NCI-H2081 (cell line): Measurements from ENCODE around the gene DIDO1.

Experiments used
- DNase-seq, 2 experiments: peaks; one replicate each; lab custom pipeline; 2025; lab: John Stamatoyannopoulos, UW

Gene DIDO1

DNA sequence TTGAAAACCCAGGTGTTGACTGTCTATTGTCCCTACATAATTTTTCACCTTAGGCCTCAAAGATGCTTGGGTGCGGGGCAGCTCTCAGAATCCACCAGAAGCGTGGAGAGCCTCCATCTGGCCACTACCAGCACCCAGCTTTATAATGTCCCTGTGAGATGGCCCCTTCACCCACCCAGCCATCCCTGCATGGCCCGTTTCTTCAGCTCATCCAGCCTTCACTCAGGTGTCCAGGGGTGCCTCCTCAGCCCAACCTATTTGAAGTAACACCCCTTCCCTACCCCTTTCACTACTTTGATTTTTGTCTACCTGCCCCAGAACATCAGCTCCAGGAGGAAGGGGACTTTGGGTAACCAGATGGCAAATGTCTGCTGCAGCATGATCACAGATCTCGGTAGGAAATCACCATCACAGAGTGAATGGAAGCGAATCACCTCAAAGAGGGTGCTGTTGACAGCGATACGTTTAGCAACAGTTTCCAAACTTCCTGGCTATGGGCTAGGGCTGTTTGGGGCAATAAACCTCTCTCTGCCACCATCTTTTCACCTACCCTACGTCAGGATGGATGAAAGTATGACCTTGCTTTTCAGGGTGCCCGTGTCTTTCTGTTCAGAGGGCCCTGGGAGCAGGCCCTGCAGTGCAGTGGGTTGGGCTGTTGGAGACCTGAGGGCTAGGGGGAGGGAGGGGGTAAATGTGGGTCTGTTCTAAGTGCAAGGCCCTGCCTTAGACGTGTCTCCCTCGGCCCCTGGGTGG is 25.0 kb upstream of the DIDO1 start:
- DNase-seq, result no peak

DNA sequence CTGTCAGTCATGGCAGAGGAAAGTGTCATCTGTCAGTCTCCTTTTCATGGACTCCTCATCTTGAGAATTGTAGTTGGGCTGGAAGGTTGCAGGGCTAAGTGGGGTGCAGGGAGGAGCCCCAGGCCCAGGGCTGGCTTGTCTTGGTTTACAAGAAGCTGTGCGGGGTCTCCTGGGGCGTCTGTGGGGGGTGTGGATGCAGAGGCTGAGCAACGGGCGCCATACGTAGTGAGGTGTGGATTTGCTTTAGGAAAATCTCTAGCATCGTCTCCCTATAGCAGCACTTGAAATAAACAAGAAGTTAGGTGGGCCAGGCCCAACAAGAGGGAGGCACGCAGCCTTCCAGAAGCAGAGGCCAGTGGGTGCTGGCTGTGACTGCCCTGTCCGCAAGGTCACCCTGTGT is 24.4 kb upstream of the DIDO1 start:
- no peak for DNase-seq

DNA sequence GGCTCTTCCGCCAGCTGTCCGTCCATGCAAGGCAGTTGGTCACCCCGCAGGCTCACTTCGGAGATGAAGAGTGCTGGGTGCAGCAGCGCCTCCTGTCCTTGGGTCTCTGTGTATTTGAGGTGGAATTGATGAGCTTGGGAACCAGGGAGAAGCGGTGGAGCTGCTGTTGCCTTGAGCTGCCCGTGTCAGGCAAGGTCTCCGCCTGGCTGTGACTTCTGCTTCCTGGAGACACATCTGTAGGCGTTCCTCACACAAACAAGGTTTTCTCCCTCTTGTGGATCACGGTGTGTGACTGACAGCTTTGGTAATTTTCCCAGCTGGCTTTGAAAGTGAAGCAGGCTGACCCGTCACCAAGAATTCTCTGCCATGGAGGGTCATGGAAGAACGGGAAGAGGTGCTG is 23.7 kb upstream of the DIDO1 start:
- no peak for DNase-seq

DNA sequence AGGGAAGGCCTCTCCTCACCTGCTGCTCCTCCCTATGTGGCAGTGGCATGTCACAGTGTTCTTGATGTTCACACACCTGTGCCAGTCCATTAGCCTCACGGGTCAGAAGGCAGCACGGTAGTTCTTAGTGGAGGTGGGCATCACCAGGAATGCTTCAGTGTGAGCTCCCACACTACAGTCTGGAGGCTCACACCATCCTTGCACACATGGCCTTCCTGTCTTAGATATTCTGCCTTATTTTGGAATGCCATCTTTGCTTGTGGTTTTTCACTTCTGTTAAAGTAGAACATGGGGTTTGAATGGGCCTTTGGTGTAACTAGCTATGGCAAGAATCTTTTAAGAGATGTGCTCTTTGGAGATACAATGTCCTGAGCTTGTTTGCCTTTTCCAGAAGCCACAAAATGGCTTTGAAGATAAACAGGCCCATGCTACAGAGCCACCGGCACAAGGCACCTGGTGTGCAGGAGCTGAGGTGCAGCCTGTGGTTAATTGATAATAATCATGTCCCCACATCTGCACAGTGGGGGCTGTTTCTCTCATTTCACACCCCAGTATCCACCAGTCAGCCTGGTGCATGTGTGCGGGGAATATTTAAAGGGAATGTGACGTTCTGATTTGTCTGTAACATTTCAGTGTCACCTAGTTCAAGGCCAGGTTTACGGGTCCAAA is 23.0 kb upstream of the DIDO1 start:
- DNase-seq, result no peak

DNA sequence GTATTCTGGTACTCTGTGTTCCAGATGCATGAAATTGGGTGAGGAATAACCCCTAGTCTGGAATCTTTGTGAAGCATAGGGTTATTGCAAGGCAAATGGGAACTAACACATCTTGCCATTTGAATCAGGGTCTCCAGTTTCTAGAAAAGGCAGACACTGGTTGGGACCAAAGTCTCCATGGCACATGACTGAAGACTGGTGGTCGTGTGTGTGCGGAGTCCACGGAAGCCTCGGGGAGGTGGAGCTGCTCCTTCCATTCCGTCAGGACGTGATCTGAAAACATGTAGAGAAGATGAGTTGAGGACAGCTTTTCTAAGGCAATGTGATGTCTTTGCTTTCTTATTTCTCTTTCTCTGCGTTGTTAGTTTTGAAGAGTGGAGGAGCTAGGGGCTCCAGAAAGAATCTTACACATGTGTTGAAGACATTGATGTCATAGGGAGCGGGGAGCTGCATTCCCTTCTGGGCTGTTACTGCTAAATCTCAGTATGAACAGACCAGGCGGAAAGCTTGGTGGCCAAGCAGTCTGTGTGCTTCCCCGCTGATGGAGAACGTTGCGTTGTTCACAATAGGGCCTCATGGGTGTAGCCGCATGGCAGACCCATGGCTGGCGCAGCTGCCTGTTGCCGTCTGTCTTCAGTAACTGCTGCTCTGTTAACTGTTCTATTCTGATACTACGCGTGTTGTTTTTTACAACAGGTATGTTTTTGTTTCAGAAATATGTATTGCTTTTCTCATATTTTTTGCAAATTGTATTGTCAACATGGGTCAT is 21.4 kb upstream of the DIDO1 start:
- no peak for DNase-seq

DNA sequence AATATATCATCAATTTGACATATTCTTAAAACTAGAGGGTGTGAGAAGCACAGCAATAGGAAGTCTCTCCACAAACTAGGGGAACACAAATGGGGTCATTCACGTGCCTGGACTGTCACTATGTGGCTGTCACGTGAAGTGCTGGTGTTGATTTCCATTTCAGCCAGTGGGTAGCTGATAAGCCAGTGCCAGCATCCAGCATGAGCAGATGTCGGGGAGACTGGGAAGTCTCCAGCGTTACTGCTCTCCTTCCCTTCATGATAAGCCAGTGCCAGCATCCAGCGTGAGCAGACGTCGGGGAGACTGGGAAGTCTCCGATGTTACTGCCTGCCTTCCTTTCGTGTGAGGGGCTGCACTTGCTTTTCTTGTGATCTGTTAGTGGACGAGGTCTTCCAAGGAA is 20.6 kb upstream of the DIDO1 start:
- DNase-seq, result no peak

DNA sequence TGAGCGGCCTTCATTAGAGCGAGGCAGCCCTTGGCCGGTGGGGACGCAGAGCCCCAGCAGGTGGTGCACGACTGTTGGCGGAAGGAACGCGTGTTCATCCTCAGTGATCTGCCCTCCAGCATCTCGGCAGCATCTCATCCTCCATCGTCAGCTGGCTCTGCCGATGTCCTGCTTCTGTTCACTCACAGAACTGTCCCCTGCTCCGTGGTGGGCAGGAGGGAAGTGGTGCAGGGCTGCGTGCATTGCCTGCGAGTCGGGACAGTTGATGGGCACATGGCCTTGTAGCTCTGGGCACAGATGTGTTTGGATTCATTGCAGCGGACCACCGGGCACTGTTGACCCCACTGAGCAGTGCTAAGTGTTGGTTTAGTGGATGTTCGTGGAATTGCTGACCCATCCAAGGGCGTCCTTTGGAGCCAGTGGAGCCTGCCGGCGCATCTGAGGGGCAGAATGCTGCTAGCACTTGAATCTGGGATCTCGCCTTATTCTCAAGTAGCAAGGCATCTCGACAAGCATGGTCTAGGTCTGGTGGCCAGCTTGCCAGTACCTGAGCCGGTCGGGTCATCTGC is 19.6 kb upstream of the DIDO1 start:
- no peak for DNase-seq

DNA sequence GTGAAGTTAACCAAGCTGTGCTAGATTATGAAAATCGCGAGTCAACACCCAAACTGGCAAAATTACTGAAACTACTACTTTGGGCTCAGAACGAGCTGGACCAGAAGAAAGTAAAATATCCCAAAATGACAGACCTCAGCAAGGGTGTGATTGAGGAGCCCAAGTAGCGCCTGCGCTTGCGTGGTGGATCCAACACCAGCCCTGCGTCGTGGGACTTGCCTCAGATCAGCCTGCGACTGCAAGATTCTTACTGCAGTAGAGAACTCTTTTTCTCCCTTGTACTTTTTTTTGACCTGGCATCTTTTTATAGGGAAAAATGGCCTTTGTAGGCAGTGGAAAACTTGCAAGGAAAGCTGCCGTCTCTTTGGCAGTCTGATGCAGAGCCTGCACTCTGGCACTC is 18.4 kb upstream of the DIDO1 start:
- no peak for DNase-seq

DNA sequence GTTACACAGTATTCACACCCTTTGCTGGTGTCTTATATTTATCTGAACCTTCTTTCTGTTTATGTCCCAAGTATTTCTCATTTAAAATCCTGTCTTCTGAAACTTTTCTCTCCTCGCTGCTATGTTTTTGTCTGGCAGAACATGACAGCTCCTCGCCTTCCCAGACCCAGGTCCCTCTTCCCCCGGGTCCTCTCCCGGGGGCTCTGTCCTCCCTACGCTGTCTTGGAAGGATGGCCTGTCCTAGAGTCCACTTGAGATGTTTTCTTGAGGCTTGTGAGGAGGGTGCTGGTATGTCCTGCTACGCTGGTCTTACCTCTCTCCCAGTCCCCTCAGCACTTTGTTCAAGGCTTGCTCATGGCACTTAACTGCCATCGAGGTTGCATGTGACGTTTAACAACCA is 17.9 kb upstream of the DIDO1 start:
- no peak for DNase-seq

DNA sequence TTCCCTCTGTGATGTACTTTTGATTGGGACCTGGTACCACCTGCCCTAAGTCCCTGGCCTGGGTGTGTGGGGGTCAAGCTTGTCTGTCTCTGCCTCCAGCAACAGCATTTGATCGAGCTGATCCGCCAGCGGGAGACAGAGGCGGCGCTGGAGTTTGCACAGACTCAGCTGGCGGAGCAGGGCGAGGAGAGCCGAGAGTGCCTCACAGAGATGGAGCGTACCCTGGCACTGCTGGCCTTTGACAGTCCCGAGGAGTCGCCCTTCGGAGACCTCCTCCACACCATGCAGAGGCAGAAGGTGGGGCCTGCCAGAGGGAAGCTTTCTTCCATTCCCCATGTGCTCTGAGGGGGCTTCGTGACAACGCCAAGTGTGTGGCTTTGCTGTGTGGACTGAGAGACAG is 17.1 kb upstream of the DIDO1 start:
- no peak for DNase-seq

DNA sequence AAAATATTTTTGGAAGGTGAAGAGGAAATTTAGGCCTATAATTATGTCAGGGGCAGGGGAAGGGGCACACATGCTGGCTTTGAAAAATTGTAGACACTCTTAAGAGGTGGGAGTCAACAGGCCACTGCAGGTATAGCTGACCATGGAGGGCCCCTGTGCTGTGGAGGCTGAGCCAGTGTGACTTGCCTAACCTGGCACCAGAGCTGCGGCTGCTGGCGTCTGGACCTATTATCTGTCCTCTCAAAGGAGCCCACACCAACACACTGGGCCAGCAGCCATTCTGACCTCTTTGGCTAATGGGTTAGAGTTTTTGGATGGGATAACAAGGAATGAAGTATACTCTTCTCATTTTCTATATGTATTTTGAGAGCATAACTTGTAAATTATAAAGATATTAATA is 16.2 kb upstream of the DIDO1 start:
- no peak for DNase-seq

DNA sequence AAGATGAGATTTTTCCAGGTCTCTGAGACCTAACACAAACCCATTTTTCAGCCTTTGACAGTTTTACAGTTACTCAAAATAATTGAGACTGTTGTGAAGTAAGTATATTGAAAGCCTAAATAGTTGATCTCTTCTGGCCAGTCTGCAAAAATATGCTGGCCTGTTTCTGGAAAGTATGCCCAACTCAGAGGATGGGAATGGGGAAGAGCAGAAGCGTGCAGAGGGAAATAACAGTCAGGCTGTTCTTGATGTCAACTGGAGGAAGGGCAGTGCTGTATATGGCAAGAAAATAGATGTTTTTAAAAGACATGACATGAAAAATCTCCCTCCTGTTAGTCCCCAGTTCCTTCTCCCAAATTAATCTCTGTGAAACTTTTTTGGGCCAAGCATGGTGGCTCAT is 15.5 kb upstream of the DIDO1 start:
- no peak for DNase-seq

DNA sequence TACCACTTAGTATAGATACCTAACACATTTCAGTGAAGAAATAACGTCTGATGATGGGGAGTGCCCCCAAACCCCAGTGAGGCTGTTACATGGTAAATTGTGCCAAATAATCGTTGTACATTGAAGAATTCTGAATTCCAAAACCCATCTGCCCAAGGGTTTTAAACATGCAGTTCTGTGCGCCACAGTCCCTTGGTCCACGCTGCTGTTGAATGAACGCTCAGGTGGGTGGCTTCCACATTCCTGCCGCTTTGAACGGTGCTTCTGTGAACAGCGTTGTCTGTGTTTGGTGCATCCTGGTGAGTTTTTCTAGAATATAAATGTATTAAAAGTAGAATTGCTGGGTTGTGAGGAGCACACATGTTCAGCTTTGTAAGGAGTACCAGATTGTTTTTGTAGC is 14.6 kb upstream of the DIDO1 start:
- DNase-seq, result no peak

DNA sequence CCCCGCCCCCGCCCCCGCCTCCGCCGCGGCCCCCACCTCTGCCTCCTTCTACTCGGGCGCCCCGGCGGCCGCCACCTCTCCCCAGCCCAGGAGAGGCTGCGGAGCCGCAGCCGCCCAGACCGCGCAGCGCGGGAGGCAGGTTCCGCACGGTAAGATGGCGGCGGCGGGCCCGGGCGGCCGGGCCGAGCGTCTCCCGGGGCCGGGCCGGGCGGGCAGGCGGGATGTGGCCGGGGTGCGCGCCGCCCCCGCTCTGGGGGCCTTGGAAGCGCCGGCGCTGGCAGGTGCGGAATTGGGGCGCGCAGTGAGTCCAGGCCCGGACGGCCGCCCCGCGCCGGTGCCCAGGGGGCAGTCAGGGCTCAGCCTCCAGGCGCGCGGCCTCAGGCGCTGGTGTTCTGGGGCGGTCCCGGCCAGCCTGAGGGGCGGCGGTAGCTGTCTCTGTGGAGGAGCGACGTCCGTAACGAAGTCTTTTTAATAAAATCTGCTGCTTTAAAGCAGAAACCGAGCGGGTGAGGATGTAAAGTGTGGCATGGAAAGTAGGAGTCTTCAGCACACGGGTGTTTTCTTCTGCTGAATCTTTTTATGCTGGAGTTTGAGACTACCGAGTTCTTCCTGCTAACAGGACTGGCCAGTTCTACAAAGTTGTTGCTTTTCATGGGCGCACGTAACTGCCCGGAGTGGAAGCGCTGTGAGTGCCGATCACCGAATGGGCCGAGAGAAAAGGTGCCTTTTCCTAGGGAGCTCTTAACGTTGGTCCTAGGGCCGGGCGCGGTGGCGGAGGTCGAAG is 12.0 kb upstream of the DIDO1 start, which contains the start of gene GID8:
TSS of gene GID8 (plus strand) at position 43 of the 784 bp plus-strand sequence. CDS start 3,356 bp downstream, outside the sequence.
- DNase-seq, result no peak

DNA sequence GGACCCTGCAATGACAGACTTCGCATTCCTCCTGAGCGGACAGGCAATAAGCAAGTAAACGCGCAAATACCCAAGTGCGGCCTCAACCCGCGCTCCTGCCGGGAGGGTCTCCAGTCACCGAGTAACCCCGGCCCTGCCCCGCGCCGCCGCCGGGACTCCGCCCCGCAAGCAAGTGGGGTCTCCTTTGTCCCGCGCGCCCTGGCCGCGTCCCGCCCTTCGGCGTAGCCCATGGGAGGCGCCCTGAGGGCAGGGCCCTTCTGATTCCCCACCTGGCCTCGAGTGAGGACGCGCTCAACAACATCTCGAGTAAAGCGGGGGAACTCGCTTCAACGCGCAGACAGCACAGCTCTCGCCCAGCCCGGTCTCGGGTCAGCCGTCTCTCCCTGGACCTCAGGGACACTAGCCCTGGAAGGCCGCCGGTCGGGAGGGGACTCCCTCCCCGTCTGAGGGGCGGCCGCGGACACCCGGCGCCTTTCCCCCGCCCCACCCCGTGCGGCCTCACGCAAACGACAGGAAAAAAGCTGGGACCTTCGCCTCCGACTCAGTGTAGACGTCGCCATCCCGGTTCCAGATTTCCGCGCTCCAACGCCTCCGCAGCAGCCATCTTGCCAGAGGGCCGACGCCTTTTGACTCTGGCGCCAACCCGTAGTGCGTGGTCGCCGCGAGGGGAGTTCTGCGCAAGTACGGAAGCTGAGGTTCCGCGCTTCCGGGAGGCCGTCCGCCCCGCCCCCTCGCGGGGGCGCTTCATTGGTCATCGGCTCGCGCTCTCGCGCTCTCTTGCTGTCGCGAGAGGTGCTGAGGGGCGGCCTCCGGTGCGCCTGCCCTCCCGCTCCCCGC is 11.2 kb upstream of the DIDO1 start:
- peak; percentile 90 to 96 for DNase-seq

DNA sequence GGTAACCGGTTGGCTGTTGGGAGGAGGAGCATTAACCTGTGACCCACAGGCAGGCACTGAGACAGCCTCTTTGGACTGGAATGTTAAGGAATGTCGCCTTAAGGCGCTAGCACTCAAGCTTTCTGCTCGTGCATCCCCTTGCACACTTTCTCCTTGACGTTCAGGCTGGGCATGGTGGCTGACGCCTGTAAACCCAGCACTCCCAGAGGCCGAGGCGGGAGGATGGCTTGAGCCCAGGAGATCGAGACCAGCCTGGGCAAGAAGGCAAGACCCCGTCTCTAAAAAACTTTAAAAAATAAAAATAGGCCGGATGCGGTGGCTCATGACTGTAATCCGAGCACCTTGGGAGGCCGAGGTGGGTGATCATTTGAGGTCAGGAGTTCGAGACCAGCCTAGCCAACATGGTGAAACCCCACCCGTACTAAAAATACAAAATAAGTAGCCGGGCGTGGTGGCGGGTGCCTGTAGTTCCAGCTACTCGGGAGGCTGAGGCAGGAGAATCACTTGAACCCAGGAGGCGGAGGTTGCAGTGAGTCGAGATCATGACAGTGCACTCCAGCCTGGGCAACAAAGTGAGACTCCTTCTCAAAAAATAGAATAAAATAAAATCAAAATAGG is 9.8 kb upstream of the DIDO1 start:
- DNase-seq, result no peak

DNA sequence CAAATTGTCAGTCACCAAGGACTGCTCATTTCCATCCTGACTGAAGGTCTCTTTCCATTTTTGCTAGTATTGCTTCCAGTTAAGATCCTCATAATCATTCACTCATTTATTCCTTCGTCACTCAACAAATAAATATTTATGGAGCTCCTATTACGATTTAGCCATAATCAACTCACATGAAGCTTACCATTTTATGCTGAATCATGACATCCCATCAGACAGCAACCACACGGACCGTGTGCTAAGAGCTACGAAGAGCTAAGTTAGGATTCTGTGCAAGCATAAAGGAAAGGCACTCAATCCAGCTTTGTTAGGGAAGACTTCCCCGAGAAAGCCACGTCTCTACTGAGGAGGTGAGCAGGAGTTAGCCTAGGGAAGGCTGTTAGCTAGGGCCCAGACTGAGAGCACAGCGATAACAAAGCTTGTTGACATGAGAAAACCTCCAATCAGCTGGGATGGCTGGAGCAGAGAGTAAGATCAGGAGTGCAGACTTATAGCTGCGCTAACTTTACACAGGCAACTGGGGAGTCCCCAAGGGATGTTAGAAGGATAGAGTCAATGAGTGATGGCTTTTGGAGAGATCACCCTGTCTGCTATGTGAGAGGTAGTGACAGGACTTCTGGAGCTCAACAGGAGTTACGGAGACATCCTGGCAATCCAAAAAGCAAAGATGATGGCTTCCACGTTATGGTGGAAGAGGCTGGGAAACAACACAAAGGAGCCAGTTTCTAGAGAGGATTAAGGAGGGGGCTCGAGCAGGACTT is 9.1 kb upstream of the DIDO1 start:
- no peak for DNase-seq

DNA sequence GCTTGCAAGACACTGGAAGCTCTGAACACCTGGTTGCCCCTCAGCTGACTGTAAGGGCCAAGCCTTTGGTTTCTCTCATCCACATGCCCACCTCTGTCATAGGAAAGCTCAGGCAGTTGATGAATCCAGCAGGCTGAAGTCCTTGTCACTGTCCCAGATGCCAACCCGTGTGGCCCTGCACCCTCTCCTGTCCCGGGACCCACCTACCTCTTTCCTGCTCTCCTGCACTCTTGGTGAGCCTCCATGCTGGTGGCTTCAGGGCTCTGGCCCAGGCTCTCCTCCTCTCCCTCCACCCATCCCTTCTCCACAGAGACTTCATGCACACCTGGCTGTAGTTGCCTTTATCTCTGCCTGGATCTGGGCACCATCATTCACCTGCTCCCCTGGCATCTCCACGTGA is 7.7 kb upstream of the DIDO1 start:
- DNase-seq, result no peak

DNA sequence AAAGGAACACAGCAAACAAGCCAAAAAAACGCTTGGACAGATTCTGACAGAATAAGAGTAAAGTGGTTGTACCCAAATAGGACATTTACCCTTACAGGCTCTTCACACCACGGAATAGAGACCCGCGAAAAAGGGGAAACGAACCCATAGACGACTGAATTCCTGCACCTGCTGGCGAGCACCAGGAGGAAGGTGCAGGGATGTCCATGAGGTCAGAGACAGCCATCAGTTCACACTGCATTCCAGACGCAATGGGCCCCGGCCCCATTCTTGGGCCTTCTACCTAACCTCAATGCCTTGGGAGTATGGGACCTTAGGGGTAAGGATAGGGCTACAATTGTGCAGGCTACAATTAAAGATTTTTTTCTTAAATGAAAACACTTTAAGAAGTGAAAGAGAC is 5.2 kb upstream of the DIDO1 start:
- DNase-seq, result no peak

DNA sequence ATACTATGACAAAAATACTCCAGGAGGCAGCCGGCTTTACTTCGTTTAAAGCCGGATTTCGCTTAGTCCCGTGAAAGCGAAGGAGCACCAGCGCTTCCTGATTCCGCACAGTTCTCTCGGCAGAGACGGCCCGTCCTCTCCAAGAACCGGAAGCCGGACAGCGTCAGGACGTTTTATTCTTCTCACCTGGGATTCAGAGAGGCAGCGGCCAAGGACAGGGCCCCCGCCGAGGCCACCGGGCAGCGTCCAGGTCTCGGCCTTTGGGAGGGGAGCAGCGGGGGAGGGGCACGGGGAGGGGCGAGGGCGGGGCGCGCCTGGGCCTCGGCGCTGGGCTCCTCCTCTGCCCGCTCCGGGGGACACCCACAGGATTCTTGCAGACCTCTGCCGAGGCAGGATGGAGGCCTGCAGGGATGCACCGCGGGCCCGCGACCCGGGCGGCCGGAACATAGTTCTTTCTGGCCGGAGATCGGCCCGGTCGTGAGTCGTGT is 2.8 kb upstream of the DIDO1 start:
- no peak for DNase-seq
